NCI-H774 (cell line): ENCODE measurements around the gene NIPAL3.
A peak's percentile ranks its signal among the peaks of the same experiment; 100 is the strongest.

Experiments
- DNase-seq: peaks from one replicate; lab custom pipeline; 2025; lab: John Stamatoyannopoulos, UW

Gene NIPAL3

DNA sequence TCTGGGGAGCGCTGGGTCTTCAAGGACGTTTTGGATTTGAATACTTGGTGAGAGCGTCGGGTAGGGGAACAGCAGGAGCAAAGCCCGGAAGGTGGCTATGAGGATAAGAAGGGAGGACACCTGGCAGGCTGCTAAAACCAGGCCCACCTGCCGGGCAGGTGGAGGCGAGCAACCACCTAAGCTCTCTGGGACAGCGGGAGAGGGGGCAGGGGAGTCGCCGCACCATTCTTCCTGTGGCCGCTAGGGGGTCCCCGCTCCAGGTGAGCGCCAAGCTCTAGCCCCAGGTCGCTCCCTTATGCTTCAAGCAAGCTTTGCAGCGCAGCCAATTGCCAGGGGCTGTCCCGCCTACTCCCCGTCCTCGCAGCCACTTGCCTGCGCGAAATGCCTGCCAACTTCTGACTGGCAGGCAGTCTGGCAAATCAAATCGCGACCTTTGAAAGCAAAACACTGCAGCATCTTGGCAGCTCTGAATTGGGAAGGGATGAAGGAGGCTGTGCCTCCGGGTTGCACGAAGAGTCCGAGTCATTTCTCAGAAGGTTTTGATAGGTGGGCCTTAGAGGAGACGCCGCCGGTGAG lies at the start of gene NIPAL3:
NIPAL3 (plus strand) TSS at position 469 of the 576 bp plus-strand sequence. CDS start 3,746 bp downstream, outside the sequence.
- peak; percentile 92 for DNase-seq

- DNase-seq = no peak
Observed at GRCh38 chr1:24366707-24367106, 48.9 kb upstream of the NIPAL3 start.

- no peak for DNase-seq
Observed at GRCh38 chr1:24369199-24369598, 46.4 kb upstream of the NIPAL3 start.

- no peak for DNase-seq
Observed at GRCh38 chr1:24369801-24370200, 45.8 kb upstream of the NIPAL3 start.

DNA sequence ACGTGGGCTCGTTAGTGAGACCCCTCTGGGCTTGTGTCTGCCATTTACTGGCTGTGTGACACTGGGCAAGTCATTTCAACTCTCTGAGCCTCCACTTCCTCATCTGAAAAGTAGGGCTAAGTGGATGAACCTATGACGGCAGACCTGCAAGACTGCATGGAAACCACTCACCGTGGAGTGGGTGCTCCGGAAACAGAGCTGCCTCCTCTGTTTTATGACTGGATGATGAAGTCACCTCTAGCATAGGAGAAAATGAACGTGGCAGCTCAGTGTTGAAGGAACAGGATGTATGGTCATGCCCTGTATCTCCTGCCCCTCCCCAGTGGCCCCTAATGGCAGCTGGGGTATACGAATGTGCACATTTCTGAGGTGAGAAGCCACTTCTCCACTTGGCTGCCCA lies 42.6 kb upstream of the NIPAL3 start:
- DNase-seq = no peak

DNA sequence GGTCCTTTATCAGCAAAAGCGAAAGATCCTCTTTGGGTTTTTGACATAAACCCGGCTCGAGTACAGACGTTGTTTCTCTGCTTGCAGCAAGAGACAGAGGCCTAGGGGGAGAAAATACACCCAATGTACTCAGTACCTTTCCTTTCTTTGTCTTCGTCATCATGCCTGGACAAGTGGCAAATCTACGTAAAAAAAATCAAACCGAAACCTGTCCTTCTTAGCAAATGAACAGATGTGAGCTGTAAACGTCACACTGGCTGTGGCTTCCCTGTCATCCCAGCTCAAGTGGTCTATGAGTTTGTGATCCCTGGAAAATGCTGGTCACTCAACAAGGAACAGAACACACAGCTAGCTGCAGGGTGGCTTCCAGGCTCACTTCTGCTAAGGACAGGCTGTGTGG lies 41.9 kb upstream of the NIPAL3 start:
- no peak for DNase-seq

GRCh38 chr1:24374891-24375786 lies 40.5 kb upstream of the NIPAL3 start:
- DNase-seq = no peak

DNA sequence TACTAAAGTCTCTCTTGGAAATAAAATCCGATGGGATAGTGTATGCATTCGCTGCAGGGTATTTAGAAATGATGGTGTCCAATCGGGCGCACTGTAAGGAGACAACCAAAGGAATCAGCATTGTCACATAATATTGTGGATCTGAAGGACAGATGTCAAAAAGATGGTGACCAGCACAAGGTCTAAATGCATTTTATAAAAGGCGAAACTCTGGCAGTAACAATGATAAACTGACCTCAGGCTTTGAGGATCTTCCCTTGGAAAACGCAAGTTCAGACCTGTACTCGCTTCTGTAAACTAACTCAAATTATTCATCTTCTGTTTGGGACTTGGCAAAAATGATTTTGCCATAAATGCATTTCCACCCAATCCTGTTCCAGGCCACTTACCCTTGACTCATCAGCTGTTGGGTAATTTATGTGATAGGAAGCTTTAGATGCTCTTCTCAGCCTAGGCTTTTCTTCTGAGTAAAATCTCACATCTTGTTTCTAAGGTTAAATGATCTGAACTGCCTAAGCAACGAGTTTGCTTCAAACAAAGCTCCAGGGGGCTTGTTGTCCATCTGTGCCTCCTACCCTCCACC lies 35.8 kb upstream of the NIPAL3 start:
- no peak for DNase-seq

DNA sequence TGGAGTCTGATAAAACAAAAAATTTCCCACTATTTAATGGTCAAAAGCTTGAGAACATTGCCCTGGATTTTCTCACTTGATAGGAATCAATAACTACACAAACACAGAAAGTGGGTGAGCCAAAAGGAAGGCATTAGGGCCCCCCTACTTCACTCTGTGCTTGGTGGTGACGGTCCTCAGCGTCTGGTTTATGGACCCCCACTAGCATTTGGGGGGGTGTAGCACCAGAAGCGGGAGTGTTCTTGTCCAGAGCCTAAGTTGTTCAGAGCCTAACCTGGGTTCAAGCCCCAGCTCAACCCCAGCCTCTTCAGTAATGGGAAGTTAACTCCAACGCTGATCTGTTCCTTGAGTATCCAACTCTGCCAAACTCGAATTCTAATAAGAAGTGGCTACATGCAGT lies 35.1 kb upstream of the NIPAL3 start:
- DNase-seq = no peak

DNA sequence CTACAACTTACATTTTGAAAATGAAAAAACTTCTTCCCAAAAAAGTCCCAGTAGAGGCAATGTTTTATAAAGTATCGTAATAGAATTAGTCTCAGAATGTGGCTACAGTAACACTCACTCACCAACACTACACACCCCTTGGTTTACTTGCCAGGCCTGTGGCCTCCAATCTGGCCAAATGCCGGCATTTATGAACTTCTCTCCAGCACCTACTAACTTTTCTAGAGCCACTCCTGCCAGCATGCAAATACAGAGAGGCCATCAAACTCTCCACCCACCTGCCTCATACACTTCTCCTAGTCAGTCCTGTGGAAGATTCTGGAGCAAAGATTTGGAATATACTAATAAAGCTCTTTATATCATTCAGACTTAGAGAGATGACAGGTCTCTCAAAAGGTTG lies 34.3 kb upstream of the NIPAL3 start:
- DNase-seq = no peak

DNA sequence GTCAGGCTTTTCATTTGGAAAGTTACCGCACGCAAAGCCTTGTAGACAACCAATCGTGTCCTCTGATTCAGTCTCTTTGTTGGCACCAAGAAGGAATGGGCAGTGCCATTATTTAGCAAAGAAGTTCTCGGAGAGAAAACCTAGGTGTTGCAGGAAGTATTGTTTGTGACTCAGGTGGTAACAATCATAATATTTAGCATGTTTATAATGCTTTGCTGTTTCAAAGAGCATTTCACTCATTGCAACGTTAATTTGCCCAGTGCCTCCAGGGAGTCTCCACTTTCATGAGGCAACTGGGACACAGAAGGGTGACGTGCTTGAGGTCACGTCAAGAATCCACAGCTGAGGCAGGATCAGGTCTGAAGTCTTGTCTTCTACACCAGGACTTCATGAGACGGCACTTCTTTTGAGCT lies 33.4 kb upstream of the NIPAL3 start:
- DNase-seq = no peak

GRCh38 chr1:24383381-24383940 lies 32.1 kb upstream of the NIPAL3 start:
- no peak for DNase-seq

DNA sequence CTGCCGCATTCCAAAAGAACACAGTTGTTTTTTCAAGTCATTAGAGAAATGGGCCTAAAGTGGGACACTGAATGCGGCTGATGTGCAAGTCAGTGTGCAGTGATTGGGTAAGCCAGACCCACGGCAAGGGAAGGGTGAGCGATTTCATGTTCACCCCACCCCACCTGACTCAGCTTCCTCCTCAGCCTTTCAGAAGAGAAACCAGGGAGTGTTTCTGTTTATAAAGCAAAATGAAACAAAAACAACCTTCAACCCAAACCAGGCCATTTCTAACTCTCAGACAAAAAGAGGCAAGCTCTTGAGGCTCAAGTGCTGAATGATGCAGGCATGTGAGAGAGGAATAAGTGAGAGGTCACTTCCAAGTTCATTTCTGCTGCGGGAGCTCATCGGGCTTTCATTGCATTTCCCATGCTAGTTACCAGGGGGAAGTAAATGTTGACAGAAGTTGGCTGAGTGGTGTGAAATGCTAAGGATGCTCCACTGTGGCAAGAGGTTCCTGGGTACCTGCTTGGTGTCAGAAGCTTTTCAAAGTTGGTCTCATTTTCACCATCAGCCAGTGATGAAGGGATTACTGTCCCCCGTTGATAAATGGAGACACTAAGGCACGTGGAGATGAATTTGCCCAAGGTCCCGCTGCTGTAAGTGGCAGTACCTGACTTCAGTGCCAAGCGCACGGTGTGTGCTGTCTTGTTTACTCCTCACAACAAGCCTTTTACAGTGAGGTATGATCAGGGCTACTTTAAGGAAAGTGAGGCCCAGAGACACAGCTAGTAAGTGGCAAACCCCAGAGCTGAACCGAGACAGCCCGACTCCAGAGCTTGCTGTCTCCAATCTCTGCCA lies 31.1 kb upstream of the NIPAL3 start:
- no peak for DNase-seq

DNA sequence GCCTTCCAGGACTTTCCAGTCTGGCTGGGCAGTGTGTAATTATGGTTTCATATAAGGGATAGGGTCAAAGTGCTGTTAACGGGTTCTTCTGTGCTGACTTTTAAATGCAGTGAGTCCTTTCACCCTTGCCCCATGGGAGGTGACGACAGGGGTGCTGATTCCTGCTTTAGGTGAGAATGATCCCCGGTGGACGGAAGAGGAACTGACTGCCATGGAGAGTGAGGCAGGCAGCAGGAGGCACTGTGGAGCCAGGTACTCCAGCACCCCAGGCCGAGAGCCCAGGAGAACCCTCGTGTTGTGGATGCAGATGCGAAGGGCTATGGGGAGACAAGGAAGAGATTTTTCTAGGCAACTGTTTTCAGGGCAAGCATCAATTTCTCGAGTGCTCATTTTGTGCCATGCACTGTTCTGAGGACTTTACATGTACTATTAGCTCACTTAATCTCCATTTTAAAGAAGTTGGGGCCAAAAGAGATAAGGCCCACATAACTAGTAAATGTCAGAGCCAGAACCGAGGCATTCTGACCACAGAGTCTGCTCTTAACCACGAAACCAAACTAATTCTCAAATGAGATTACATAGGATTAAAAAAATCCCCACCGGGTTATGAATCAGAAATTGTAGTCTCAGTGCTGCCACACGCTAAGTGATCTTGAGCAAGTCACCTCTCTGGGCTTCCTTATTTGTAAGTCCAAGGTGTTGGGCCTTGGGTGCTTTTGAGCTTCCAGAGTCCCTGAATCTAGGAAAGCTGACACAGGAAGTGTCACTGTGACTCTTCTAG lies 30.3 kb upstream of the NIPAL3 start:
- no peak for DNase-seq

DNA sequence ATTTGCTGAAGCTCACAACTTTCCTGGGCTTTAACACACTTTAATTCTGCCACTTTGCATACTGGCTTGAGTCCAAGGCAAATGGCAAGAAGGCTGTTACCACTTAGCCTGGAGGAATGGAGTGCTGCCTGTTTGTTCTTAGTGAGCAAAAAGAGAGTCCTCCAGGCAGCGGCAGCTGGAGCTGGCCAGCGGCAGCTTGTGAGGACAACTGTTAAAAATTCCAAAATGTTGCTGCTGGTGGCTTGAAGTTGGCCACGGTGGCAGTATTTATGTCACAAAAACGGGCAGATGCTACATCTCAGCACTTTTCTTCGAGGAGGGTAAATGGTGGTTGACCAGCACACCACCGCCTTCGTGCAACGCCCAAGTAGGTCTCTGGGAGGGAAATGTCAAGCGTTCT lies 29.4 kb upstream of the NIPAL3 start:
- no peak for DNase-seq

GRCh38 chr1:24386931-24387330 lies 28.7 kb upstream of the NIPAL3 start:
- DNase-seq = no peak

DNA sequence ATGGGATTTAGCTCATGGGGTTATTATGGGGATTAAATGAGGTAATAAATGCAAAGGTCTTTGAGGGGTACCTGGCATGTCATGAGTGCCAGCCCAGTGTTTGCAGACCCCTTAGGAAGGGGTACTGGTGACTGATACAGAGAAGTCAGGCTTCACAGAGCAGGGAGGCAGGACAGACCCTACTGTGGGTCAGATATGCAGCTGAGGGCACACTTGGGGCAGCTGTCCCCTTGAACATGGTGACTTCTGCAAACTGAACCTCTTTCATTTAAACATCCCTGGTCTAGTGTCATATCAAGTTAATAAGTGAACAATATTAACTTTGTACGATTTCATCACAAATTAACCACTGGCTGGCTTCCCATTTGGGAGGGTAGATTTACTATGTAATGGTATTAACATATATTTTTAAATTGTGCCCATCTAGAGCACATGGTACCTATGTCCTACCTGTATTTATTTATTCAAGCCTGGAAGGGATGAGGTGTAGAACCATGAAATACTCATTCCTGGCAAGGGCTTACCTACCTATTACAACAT lies 27.9 kb upstream of the NIPAL3 start:
- DNase-seq = no peak

GRCh38 chr1:24388331-24388885 lies 27.2 kb upstream of the NIPAL3 start:
- no peak for DNase-seq

DNA sequence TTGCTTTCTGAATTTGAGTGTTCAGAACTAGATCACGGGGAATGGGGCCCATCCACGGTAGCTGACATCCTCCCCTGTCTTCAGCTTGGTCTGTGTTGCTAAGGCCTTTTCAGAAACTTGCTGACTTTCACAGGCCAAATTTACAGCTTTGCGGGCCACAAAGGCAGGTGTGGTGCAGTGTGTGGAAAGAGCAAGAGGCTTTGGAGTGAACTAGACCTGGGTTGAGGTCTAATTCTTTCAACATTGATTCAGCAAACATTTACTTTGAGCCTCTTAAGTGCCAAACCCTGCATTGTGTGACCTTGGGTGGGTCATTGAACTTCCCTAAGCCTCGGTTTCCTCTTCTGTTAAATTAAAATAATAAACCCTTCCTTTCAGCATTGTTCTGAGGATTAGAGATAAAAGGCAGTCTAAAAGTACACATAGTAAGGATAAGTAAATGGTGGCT lies 26.3 kb upstream of the NIPAL3 start:
- DNase-seq = no peak
